Superior temporal gyrus (tissue), 1 donor: ENCODE results near the gene UCHL1.
A peak's percentile ranks its signal among the peaks of the same experiment; 100 is the strongest.
"Not testable (repeated sequence)": the region's sequence is repeated elsewhere in the genome, so short reads cannot be mapped to it uniquely, and the experiment has no call there.

ENCODE experiments used
- DNase-seq: peaks from one replicate; pipeline ENCODE4 v3.0.0-alpha.2; 2016; ENCODE audit errors: extremely low spot score

The UCHL1 gene

DNA sequence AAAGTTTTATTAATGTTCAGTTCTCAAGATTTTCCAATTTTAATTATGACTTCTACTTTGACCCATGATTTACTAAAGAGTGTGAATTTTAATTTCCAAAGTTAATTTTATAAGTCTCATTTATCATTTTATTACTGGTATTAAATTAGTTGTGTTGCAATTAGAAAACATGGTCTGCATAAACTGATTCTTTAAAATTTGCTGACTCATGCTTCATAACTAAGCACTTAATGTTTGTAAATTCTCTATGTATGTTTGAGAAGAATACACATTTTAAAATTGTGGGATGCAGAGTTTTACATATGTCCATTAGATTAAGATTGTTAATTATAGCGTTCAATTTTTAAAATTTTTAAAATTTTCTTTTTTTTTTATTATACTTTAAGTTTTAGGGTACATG lies 20.2 kb upstream of the UCHL1 start:
- DNase-seq: no peak

DNA sequence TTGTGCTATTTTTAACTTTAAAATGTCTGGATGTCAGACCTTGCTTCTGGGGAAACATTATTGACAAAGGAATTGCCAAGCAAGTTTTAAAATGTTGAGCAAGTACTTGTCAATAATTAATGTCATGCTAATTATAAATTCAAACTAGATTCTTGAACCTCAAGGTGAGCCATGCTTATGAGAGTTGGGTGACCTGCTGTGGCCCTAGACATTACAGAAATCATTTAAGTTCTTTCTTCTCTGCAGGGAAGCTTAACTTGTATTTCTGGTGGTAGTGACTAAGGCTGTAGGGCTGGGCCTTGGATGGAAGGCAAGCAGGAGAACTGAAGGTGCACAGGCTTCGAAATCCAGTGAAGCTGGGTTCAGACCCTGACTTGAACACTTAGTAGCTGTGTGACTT lies 14.8 kb upstream of the UCHL1 start:
- DNase-seq: no peak

GRCh38 chr4:41245983-41246382 lies 10.7 kb upstream of the UCHL1 start:
- DNase-seq: no peak

- no peak for DNase-seq
Measured at GRCh38 chr4:41256131-41256739, 493 bp upstream of the UCHL1 start.

DNA sequence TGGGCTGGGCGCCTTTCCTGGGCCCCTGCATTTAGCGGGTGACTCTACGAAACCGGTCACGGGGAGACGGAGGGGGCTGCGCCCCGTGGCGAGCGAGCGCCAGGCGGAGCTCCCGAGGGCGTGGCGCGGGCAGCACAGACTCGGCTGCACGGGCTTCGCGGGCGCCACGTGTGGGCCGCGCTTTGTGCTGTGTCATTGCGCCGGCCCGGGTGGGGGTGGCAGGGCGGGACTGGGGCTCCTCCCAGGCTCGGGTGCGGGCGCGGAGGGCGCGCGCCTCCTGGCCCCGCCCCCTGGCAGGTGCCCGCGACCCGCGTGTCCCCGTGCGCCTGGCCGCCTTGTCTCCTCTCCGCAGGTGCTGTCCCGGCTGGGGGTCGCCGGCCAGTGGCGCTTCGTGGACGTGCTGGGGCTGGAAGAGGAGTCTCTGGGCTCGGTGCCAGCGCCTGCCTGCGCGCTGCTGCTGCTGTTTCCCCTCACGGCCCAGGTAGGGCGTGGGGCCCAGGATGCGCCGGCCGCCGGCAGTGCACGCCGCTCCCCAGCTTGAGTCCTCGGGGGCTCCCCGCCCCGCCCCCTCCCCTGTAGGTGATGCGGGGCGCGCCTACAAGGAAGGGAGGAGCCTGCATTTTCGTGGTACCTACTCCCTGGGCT lies 651 bp downstream of the UCHL1 start:
- DNase-seq: no peak

DNA sequence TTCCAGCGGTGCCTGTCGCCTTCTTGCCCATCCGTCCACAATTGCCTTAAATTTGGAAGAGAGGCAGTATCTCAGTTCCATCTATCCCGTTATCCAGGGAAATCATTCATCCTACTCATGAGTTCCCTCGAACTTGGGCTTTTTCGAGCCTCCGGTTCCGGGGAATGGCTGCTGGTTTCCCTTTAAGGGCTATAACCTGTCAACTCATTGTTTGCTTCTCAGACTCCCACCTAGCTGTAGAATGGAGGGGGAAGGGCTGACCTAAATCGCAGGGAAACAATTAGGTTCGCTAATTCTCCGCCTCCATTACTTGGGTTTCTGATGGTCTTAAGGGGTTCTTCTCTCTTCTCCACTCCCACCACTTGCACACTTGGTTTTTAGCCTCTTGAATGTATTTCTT lies 1.2 kb downstream of the UCHL1 start:
- DNase-seq: peak; percentile 21

DNA sequence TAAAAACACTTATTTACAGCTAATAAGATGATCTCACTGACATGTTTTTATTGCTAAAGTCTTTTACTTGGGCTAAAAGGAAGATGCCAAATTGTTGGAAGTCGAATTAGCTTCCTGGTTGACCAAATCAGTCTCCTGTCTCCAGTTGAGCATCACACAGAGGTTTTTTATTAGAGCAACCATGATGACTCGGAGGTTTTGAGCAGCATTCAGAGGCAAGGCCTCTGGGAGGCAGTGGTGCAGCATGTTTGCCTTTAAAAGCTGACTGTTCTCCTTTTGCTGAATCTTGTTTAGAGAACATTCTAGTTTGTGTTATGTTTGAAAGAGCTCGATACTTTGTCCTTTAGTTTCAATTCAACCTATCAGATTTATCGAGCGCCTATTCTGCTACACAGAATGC lies 2.1 kb downstream of the UCHL1 start:
- peak; percentile 90 for DNase-seq

DNA sequence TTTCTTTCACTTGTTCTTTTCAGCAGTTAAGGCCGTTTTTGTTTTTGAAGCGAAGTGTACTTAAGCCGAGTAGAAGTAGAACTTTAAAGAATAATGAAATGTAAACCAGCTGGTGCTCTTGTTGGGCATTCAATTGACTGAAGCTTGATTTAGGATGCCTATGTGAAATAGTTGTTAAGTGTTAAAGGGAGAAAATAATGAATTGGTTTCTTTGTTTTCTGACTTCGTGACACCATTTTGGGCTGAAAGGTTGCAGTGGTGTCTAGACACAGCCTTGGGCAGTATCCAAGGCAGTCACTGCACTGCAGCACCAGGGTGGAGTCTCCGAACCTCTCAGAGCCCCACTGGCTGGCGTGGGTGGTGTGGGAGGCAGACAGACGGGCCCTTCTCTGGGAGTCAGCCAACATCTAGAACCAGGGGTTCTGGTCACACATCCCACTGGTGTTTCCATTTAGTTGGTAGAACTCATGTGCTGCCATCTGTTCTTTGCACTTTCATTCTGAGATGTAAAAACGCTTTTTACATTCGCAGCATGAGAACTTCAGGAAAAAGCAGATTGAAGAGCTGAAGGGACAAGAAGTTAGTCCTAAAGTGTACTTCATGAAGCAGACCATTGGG lies 3.5 kb downstream of the UCHL1 start:
- peak; percentile 53 for DNase-seq

DNA sequence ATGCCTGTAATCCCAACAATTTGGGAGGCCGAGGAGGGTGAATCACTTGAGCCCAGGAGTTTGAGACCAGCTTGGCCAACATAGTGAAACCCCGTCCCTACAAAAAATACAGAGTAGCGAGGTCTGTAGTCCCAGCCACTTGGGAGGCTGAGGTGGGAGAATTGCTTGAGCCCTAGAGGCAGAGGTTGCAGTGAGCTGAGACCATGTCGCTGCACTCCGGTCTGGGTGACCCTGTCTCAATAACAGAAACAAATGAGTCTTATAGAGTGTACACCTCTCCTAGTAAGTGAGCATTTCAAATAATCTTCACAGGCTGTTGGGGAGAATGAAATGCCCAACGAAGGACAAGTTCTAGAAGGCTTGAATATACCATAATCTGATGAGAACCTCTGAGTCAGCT lies 5.5 kb downstream of the UCHL1 start:
- DNase-seq: no peak

DNA sequence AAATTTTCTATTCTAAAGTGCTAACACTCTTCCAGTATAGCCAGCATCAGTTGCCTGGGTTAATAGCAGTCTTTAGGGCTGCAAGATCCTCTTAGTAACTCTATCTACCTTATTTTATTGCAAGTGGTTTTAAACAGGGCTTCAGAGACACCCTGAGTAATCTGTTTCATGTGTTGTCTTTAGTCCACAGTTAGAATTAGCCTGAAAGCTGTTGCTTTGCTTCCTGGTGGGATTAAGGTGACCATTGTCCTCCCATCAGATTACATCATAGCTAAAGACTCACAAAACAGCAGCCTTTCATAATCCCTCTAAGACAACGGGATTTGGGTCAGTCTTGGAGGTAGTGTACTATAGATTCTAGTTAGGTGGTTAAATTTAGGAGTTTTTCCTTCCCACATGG lies 7.5 kb downstream of the UCHL1 start:
- DNase-seq: no peak

- no peak for DNase-seq
Measured at GRCh38 chr4:41267997-41268396, 11.3 kb downstream of the UCHL1 start.

GRCh38 chr4:41268721-41269517 lies 12.2 kb downstream of the UCHL1 start:
- DNase-seq: no peak

- no peak for DNase-seq
Measured at GRCh38 chr4:41269682-41270081, 13.0 kb downstream of the UCHL1 start.

- not testable (repeated sequence) for DNase-seq
Measured at GRCh38 chr4:41275931-41276330, 19.2 kb downstream of the UCHL1 start.

GRCh38 chr4:41280010-41280409 lies 23.3 kb downstream of the UCHL1 start:
- no peak for DNase-seq

DNA sequence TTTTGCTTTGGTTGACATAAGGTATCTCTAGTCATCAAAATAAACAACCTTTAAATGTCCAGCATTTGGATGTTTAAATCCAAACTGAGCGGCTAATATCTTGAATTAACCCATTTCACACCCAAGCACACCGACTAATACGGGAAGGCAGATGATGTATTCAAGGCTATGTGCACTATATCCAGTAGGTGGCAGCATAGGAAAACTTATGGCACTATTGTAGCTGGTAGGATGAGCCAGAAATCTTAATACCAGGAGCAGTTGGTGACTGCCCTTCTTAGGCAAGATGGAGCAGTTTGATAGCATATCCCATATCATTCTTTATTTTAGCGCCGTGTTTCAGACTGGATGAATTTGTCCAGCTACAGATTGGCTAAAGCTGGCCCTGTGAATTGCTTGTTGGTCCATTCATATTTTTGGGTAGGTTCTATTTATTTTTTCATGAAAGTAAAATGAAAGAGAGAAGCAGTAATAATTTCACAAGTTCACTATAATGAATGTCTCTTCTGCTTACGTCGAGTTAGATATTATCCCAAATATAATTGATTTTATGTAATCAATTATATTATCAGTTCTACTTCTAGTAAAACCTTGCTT lies 24.4 kb downstream of the UCHL1 start:
- DNase-seq: peak; percentile 96

- DNase-seq: no peak
Measured at GRCh38 chr4:41282366-41282765, 25.6 kb downstream of the UCHL1 start.

GRCh38 chr4:41285202-41285863 lies 28.6 kb downstream of the UCHL1 start:
- DNase-seq: no peak

- DNase-seq: no peak
Measured at GRCh38 chr4:41285864-41286235, 29.1 kb downstream of the UCHL1 start.

- no peak for DNase-seq
Measured at GRCh38 chr4:41287005-41287404, 30.3 kb downstream of the UCHL1 start.

DNA sequence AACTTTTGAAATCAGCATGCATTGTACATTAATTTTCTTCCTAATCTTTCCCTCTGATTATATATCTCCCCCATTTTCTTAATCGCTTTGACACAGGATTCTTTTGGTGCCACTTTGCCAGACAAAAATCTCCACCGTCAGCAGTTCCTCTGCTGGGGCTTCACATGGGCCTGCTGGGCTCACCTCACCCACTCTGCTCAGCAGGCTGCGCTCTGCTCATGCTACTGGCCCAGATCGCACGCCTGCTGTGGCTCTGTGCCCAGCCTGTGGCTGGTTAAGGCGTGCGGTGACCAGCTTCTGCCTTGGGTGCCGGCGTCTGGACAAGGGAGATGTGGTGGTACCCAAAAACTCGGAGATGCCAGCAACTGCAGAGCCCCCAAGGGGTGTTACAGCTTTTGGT lies 31.1 kb downstream of the UCHL1 start:
- DNase-seq: no peak

DNA sequence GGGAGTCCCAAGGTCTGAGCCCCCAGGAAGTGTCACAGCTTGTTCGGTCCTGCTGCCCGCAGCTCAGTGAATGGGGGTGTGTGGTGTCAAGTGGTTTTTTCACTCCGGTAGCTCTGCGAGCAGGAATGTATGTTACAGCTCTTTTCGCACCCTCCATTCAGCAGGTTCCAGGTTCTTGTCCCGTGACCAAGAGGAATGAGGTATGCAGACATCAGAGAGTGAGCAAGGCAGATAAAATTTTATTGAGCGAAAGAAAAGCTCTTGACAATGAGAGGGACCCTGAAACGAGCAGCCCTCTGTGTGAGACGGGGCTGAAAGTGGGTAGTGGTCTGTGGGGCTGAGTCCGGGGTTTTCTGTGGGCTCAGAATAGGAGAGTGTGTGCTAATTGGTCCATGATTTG lies 31.5 kb downstream of the UCHL1 start:
- DNase-seq: no peak
